ENCODE results near the gene INSM2.

- no peak for TF ChIP-seq CTCF (conservative IDR thresholded peaks at IDR 0.05; ENCODE audit: low read depth, low read length)
- no peak for TF ChIP-seq EZH2 (IDR thresholded peaks at IDR 0.05; ENCODE audit: borderline replicate concordance, low read depth, low read length, poor library complexity, severe bottlenecking)
These were observed 27.5 kb upstream of the INSM2 start for GRCh38 chr14:35506461-35506860.
